NOMO-1 treated with DMSO at 0.1 percent for 48 hours (cell line): ENCODE data around the gene TMEM54.
"Not testable (repeated sequence)": the region's sequence is repeated elsewhere in the genome, so short reads cannot be mapped to it uniquely, and the experiment has no call there.

ENCODE experiments used
- DNase-seq: peaks from one replicate; lab custom pipeline; 2025; ENCODE audit not compliant: unreplicated experiment; lab: John Stamatoyannopoulos, UW

TMEM54 gene

DNA sequence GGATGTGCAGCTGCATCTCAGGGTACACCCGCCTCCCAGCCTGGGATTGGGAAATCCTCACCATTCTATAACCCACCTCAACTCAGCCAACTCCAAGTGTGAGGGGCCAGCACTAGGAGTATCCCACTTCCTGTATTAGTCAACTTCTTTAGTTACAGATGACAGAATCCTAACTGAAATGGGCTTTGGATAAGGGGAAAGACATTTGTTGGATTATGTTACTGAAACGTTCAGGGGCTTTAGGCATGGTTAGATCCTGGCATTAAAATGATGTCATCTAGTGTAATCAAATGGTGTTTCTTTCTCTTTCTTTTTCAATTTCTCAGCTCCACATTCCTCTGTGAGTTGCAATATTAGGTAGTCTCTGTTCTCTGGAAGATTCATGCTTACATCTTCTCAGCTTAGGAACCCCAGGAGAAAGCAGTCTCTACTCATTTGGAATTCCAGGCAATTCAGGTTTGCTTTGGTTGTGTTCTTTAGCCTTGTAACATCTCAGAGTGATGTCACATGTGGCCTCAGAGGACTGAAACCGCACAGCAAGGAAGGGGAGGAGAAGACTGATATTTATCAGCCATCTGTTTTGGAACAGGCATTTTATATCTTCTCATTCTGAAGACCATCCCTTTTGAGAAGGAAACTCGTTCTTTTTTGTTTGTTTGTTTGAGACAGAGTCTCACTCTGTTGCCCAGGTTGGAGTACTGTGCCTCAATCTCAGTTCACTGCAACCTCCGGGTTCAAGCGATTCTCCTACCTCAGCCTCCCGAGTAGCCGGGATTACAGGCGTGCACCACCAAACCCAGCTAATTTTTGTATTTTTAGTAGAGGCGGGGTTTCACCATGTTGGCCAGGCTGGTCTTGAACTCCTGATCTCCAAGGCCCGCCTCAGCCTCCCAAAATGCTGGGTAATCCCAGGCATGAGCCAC, 18.9 kb upstream of the TMEM54 start:
- no peak for DNase-seq

DNA sequence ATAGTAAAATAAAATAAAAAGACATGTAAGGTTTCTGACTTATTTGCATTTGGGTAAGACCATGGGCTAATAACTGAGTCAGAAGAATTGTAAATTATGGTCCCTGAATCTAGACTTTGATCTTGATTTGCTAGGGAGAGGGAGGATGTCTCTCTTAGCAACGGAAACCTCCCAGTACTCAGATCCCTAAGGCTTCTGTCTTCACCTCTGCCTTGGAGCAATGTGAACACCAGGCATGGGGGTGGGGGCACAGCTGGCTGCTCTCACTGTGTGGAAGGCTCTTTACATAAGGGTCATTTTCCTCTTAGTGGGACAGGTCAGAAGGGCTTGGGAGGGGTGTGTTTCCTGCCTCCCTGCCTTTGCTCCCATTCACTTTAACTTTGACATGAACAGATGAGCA, 17.0 kb upstream of the TMEM54 start:
- no peak for DNase-seq

DNA sequence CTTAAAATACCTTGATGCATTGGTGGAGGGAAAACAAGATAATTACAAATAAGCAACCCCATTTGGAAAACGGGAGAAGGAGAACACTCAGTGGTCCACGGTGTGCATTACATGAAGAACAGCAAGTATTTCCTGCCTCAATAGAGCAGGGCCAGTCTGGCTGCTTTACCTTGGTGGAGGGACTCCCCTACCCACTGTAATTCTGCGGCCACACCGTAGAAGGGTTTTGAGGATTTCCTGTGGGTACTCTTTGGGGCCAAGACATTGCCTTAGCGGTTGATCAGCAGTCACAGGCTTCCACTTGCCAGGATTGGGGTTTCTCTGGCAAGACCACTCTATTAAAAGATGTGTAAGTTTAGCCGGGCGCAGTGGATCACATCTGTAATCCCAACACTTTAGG, 16.3 kb upstream of the TMEM54 start:
- no peak for DNase-seq

DNA sequence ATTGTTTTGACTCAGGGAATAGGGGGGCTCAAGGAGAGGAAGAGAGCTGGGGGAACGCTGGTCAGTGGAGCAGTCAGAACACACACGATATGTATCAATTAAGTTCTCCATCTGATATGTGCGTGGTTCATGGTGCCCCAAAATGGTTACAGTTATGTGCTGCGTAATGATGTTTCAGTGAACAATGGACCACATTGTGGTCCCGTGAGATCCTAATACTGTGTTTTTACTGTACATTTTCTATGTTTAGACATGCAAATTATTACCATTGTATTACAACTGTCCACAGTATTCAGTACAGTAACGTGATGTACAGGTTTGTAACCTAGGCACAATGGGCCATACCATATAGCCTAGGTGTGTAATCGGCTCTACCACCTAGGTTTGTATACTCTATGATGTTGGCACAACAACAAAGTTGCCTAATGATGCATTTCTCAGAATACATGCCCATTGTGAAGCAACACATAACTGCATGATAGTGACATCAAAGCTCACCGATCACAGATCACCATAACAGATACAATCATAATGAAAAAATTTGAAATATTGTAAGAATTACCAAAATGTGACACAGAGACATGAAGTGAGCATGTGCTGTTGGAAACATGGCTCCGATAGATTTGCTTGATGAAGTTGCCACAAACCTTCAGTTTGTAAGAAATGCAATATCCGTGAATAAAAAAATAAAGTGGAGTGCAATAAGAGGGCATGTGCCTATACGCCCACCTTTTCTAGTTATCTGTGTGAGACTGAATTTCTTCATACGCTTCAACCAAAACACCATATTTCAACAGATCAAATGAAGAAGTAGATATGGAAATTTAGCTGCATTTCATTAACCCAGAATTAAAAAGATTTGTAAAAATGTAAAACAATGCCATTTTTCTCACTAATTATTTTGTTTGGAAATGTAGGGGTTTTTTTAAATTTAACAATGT, 14.8 kb upstream of the TMEM54 start:
- no peak for DNase-seq

- DNase-seq: no peak
Measured at GRCh38 chr1:32910319-32910718, 9.1 kb upstream of the TMEM54 start.

- peak; percentile 9 for DNase-seq
Measured at GRCh38 chr1:32907435-32907834, 6.2 kb upstream of the TMEM54 start.

DNA sequence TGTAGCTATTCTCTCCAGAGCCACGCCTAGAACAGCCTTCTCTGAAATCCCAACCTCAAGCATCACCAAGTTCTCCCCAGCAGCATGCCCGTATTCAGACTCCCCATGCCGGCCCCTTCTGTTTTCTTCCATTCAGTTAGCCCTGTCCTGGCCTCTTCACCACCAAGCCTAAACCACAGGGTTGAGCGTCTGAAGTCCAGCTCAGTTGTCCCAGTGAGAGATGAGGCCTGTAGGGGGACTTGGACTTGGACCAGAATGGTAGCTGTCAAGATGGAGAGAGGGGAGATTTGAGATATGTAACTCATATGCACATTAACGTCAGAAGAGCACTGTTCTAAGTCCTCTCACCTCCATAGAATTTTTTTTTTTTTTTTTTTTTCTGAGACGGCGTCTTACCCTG, 5.5 kb upstream of the TMEM54 start:
- DNase-seq: no peak

GRCh38 chr1:32905588-32905987, 4.4 kb upstream of the TMEM54 start:
- not testable (repeated sequence) for DNase-seq

DNA sequence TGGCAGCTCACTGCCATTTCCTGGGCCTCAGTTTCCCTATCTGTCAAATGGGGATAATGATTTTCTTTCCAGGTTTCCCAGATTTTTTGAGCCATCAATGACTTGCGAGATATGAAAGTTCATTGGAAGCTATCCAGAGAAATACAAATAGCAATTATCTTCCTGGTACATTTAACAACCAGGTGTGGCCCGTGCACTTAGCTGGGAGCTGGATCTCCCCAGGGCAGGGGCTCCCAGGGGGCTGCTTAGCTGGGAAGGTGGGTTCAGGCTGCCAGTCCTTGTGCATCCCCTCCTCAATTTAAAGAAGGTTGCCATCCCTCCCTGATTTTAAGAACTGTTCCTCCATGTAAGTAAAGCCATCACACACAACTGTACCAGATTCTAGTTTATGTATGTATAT, 3.6 kb upstream of the TMEM54 start:
- no peak for DNase-seq

GRCh38 chr1:32903991-32904785, 3.0 kb upstream of the TMEM54 start:
- DNase-seq: no peak

- no peak for DNase-seq
Measured at GRCh38 chr1:32902535-32902920, 1.3 kb upstream of the TMEM54 start.

DNA sequence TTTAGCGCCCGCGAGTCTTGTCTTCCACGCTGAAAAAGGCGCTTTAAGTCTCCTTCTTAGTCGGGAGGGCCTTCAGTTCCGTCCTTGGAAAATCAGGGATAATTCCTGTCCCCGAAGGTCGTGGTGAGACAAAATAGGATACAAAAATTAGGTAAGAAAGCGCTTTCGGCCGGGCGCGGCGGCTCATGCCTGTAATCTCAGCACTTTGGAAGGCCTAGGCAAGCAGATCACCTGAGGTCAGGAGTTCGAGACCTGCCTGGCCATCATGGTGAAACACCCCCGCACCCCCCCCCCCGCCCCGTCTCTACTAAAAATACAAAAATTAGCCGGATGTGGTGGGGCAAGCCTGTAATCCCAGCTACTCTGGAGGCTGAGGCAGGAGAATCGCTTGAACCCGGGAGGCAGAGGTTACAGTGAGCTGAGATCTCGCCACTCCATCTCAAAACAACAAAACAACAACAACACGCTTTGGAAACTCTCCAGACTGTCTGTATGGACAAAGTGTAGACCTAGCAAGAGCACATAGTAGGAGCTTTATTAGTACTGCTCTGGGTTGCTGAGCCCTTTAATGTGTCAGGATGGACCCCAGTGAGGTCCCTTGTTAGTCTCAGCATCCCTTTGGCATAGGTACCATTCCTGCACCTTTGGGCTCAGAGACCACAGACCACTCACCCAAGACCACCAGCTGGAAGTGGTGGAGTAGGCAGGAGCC, 790 bp upstream of the TMEM54 start:
- no peak for DNase-seq

- DNase-seq: no peak
Measured at GRCh38 chr1:32900371-32900955, 726 bp downstream of the TMEM54 start.

GRCh38 chr1:32899586-32900296, 1.4 kb downstream of the TMEM54 start:
- DNase-seq: no peak

GRCh38 chr1:32898958-32899357, 2.2 kb downstream of the TMEM54 start:
- no peak for DNase-seq

DNA sequence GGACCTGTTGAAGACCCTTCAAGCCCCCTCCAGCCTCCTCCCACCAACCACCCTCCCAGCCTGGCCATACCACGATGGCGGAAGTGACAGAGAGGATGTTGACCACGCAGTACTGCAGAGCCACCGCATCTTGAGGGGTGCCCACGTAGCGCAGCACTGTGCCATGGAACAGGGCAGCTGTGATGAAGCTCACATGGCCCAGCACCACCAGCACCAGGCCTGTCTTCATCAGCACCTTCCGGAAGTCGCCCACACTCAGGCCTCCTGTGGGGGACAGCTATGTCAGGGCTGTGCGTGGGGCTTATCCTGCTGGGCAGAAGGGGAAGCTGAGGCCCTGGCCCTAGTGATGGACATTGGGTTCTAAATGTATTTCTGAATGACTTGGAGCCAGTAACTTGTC, 3.1 kb downstream of the TMEM54 start:
- DNase-seq: no peak

DNA sequence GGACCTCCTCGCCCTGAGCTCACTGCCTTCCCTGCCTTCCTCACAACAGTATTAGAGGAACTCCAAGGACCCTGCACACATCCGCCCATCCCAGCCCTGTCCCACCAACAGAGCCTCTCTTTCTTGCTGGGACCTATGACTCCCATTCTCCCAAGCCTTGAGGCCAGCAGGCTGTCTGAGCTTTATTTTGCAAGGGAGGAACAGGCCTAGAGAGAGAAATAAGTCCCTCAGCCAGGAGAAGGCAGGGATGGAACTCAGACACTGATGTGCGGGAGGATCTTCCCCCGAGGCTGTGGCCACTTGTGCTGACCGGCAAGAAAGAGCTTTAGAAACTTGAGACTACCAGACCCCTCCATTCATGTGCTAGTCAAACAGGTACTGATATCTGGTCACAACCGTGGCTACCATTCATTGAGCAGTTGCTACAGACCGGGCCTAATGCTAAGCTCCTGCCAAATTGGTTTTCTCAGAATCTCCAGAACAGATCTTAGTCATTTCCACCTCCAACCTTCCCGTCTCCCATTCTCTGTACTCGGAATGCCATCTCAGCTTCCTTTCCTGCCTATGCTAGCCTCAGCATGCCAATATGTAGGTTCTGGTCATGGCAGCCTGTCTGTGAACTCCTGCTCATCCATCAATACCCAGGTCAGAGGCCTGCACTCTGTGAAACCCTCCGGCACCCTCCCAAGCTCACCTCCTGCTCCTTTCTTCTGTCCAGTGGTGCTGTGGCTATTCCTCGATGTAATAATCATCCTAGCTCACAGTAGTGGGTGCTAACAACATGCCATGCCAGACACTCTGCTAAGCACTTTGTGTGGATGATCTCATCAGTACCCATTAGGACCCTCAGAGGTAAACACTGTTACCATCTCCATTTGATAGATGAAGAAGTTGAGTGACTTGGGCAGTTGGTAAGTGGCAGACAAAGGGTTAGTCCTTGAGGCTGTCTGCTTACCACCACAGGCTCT, 3.8 kb downstream of the TMEM54 start:
- DNase-seq: no peak

GRCh38 chr1:32896451-32896850, 4.7 kb downstream of the TMEM54 start:
- DNase-seq: no peak
